GM12878 (cell line): Measurements from ENCODE around the gene PIWIL1. TPM values are rescaled to one million over a fixed set of nuclear protein-coding genes. Genes with fewer than 3 reads are reported as not detected.

Experiments
- ATAC-seq: fragments of 200-7000 bp; cut with Tn5 transposase; 3 replicates; pipeline ENCODE4 v1.9.1; 2020; ENCODE audit warnings: mild to moderate bottlenecking, moderate library complexity
- BruUV-seq: library from RNA; stranded (reverse); fragments of 400-500 nt; replicated peaks from 2 replicates; lab custom pipeline; 2021; lab: Mats Ljungman, UMichigan
- CTCF ChIA-PET: fragments of 300-600 bp; sonication (Branson Sonifier 250); formaldehyde crosslinking; extraction: SDS; loops from one replicate; lab custom pipeline; 2021; ENCODE audit warnings: inconsistent platforms; lab: Yijun Ruan, JAX
- POLR2A ChIA-PET: fragments of 350-600 bp; formaldehyde crosslinking; extraction: SDS; loops from one replicate; lab custom pipeline; 2021; ENCODE audit warnings: inconsistent platforms; lab: Charles Lee
- RAD21 ChIA-PET: fragments of 300-600 bp; sonication (Branson Sonifier 250); formaldehyde crosslinking; loops from one replicate; lab custom pipeline; 2023; ENCODE audit warnings: antibody characterized with exemption; ENCODE audit not compliant: unreplicated experiment; lab: Charles Lee
- SMC1A ChIA-PET: fragments of 300-600 bp; sonication (Branson Sonifier 250); formaldehyde crosslinking; loops from one replicate; lab custom pipeline; 2023; ENCODE audit not compliant: unreplicated experiment, uncharacterized antibody; lab: Charles Lee
- DNase-seq: peaks from one replicate; pipeline ENCODE4 v3.0.0-alpha.2; 2011; ENCODE audit warnings: low read depth, low spot score
- FAIRE-seq: peaks from 3 replicates; lab custom pipeline; 2011; peaks lifted over from hg19 to GRCh38; lab: Jason Lieb, UNC
- H2AFZ ChIP-seq: 2 replicates; pipeline ENCODE4 v1.6.0; 2011; ENCODE audit warnings: low read depth, low read length, control low read depth; ENCODE audit not compliant: control insufficient read depth
- H3K27ac ChIP-seq: 2 replicates; pipeline ENCODE4 v1.5.1; 2011; ENCODE audit warnings: control low read depth; ENCODE audit not compliant: control insufficient read depth, insufficient read depth
- H3K27me3 ChIP-seq, 2 experiments: replicated peaks in 1 of 2; 2 replicates each; pipeline versions ENCODE4 v1.6.0 to v1.6.1; 2011; ENCODE audit warnings: low read length in 1 of 2; ENCODE audit not compliant: control insufficient read depth in 2 of 2, insufficient read depth in 2 of 2
- H3K36me3 ChIP-seq, 2 experiments: 2 replicates each; pipeline ENCODE4 v1.5.1; 2011; ENCODE audit warnings: low read length in 1 of 2; ENCODE audit not compliant: control insufficient read depth in 2 of 2, insufficient read depth in 2 of 2
- H3K4me1 ChIP-seq: 2 replicates; pipeline ENCODE4 v1.6.1; 2011; ENCODE audit warnings: mild to moderate bottlenecking, low read length, moderate library complexity, mixed read lengths; ENCODE audit not compliant: control insufficient read depth, insufficient read depth
- H3K4me2 ChIP-seq: 2 replicates; pipeline ENCODE4 v1.6.0; 2011; ENCODE audit warnings: control low read depth; ENCODE audit not compliant: control insufficient read depth, insufficient read depth
- H3K4me3 ChIP-seq: fragments of 200-600 bp; sonication (generic); 2 replicates; pipeline ENCODE4 v1.5.1; 2016
- H3K79me2 ChIP-seq: 2 replicates; pipeline ENCODE4 v1.6.0; 2011; ENCODE audit warnings: low read length; ENCODE audit not compliant: control insufficient read depth, insufficient read depth
- H3K9ac ChIP-seq: 2 replicates; pipeline ENCODE4 v1.8.0; 2011; ENCODE audit warnings: low read length, control low read depth, mixed read lengths; ENCODE audit not compliant: control insufficient read depth, insufficient read depth
- H3K9me3 ChIP-seq: replicated peaks from 3 replicates; pipeline ENCODE4 v1.5.1; 2011; ENCODE audit warnings: mild to moderate bottlenecking, low read length; ENCODE audit not compliant: control insufficient read depth, insufficient read depth
- H4K20me1 ChIP-seq: 2 replicates; pipeline ENCODE4 v1.6.0; 2011; ENCODE audit not compliant: control insufficient read depth, insufficient read depth
- ATF7 ChIP-seq: fragments of 450-650 bp; IDR thresholded peaks from 2 replicates; pipeline ENCODE4 v1.6.1; 2016; ENCODE audit warnings: low read depth, mild to moderate bottlenecking
- BHLHE40 ChIP-seq, 2 experiments: fragments of 450-650 bp in 1 of 2; IDR thresholded peaks; 2 replicates each; pipeline ENCODE4 v1.6.1; 2011 to 2017; ENCODE audit warnings: low read depth in 2 of 2, borderline replicate concordance in 1 of 2, improper control_type of control experiment in 1 of 2, low read length in 1 of 2, mild to moderate bottlenecking in 1 of 2
- BMI1 ChIP-seq: fragments of 450-650 bp; IDR thresholded peaks from 2 replicates; pipeline ENCODE4 v1.6.1; 2016; ENCODE audit warnings: mild to moderate bottlenecking, moderate library complexity, borderline replicate concordance
- CHD1 ChIP-seq: IDR thresholded peaks from 2 replicates; pipeline ENCODE4 v1.6.1; 2012; ENCODE audit warnings: low read depth, low read length, improper control_type of control experiment
- E2F8 ChIP-seq: fragments of 450-650 bp; IDR thresholded peaks from 2 replicates; pipeline ENCODE4 v1.6.1; 2018; ENCODE audit warnings: mild to moderate bottlenecking, low read depth, moderate library complexity; ENCODE audit not compliant: partially characterized antibody
- GABPA ChIP-seq: IDR thresholded peaks from 2 replicates; pipeline ENCODE4 v1.6.1; 2014; ENCODE audit warnings: antibody characterized with exemption, low read depth, mild to moderate bottlenecking, inconsistent platforms
- HSF1 ChIP-seq: fragments of 150-350 bp; IDR thresholded peaks from 2 replicates; pipeline ENCODE4 v1.6.1; 2014; ENCODE audit warnings: mild to moderate bottlenecking, low read depth, low read length
- LARP7 ChIP-seq: fragments of 450-650 bp; IDR thresholded peaks from 2 replicates; pipeline ENCODE4 v1.6.1; 2017; ENCODE audit warnings: mild to moderate bottlenecking
- MTA3 ChIP-seq: IDR thresholded peaks from 2 replicates; pipeline ENCODE4 v1.6.1; 2012; ENCODE audit warnings: low read length, inconsistent platforms, borderline replicate concordance
- NFYB ChIP-seq: IDR thresholded peaks from 2 replicates; pipeline ENCODE4 v1.6.1; 2011; ENCODE audit warnings: low read depth, mild to moderate bottlenecking, low read length, improper control_type of control experiment, moderate library complexity; ENCODE audit not compliant: insufficient read depth
- PAX5 ChIP-seq: IDR thresholded peaks from 2 replicates; pipeline ENCODE4 v1.6.1; 2011; ENCODE audit warnings: low read depth, low read length, borderline replicate concordance
- PBX3 ChIP-seq: IDR thresholded peaks from 2 replicates; pipeline ENCODE4 v1.6.1; 2011; ENCODE audit warnings: mild to moderate bottlenecking, low read depth, low read length, moderate library complexity; ENCODE audit not compliant: insufficient replicate concordance
- POU2F2 ChIP-seq: IDR thresholded peaks from 3 replicates; pipeline ENCODE4 v1.6.1; 2011; ENCODE audit warnings: low read depth, mild to moderate bottlenecking, low read length, borderline replicate concordance
- TAF1 ChIP-seq: IDR thresholded peaks from 2 replicates; pipeline ENCODE4 v1.6.1; 2011; ENCODE audit warnings: mild to moderate bottlenecking, low read depth, low read length, borderline replicate concordance
- TCF7 ChIP-seq: IDR thresholded peaks from 2 replicates; pipeline ENCODE4 v1.6.1; 2014; ENCODE audit warnings: antibody characterized with exemption, borderline replicate concordance
- USF1 ChIP-seq: IDR thresholded peaks from 2 replicates; pipeline ENCODE4 v1.6.1; 2011; ENCODE audit warnings: borderline replicate concordance, low read depth, mild to moderate bottlenecking, moderate library complexity, mixed read lengths, low read length; ENCODE audit not compliant: insufficient read depth; ENCODE audit errors: extremely low read length
- WGBS: methylation state at CpG from one replicate; pipeline ENCODE4 v1.1.6; 2016; ENCODE audit warnings: low lambda C conversion rate; ENCODE audit not compliant: insufficient replicate concordance, insufficient coverage; ENCODE audit errors: missing lambda C conversion rate; 5-methylcytosine and 5-hydroxymethylcytosine counted together
- in situ Hi-C: fragments of 300-500 bp; cut with MboI; formaldehyde crosslinking; loops from 9 replicates; pipeline ENCODE4 v1.14.3; 2018; ENCODE audit warnings: mixed read lengths
- intact Hi-C: fragments of 100-400 bp; cut with micrococcal nuclease; formaldehyde crosslinking; loops from one replicate; pipeline ENCODE4 v1.14.2; 2022; ENCODE audit not compliant: unreplicated experiment
- polyA plus RNA-seq, 11 experiments: library from polyadenylated mRNA; depleted of rRNA in 4 of 11; unstranded in 6 of 11; stranded (reverse) in 5 of 11; fragments of >200 nt; fragmentation: Nextera tagmentation in 4 of 11; fragmentation: Illumina TruSeq in 1 of 11; extraction: Ambion mirVana in 4 of 11; extraction: Trizol in 1 of 11; gene quantifications; 1 replicate in 1 of 11; 2 replicates in 10 of 11; pipeline versions ENCODE4 v1.2.1 to v1.2.3, GENCODE V29; 2011 to 2016; ENCODE audit warnings: inconsistent platforms in 2 of 11, missing spikeins in 2 of 11, low read depth in 1 of 11
- total RNA-seq, 4 experiments: library from RNA; depleted of rRNA in 3 of 4; stranded (reverse); fragments of >200 nt in 3 of 4; fragmentation: Illumina TruSeq in 1 of 4; extraction: Trizol in 1 of 4; gene quantifications; 2 replicates each; pipeline versions ENCODE4 v1.2.1 to v1.2.3, GENCODE V29; 2013 to 2021

The PIWIL1 gene
- total and polyA plus RNA-seq, 10 of the 15 experiments (the other 5 are each of a cell fraction or from before 2014, with no cell fraction given), result not detected

GRCh38 chr12:130322263-130322662, 15.4 kb upstream of the PIWIL1 start:
- FAIRE-seq (no peak), DNase-seq (no peak), ATAC-seq (no peak)
- intact Hi-C loops (no loop called here), in situ Hi-C loops (no loop called here)
- WGBS, result 5% methylated on average over 3 of the region's 3 CpGs
- RAD21 ChIA-PET, result no interaction called here
- Histone ChIP-seq H3K4me2 (no peak overlapping the region), H4K20me1 (no peaks in the 10 kb centered on the region), H3K4me1 (no peaks in the 10 kb centered on the region), H3K36me3 (no peaks in the 10 kb centered on the region), H2AFZ (no peak overlapping the region), H3K9me3 (no peaks in the 10 kb centered on the region), H3K27ac (no peak overlapping the region), H3K4me3 (no peak overlapping the region), H3K9ac (no peak overlapping the region), H3K27me3 (no peaks in the 10 kb centered on the region), H3K79me2 (no peaks in the 10 kb centered on the region)
- no TSS peak for BruUV-seq
- CTCF ChIA-PET, result no interaction called here
- SMC1A ChIA-PET, result no interaction called here
- POLR2A ChIA-PET, result no interaction called here
- TF ChIP-seq ATF7 (no peak), HSF1 (no peak), PBX3 (no peak), POU2F2 (no peak), TCF7 (no peak), TAF1 (no peak), GABPA (no peak), BMI1 (no peak), CHD1 (no peak), LARP7 (no peak), E2F8 (no peak), PAX5 (no peak), MTA3 (no peak), BHLHE40 (IDR thresholded peaks at IDR 0.05; ENCODE audit: borderline replicate concordance in 1 of 2, low read depth in 2 of 2, low read length in 1 of 2) (no peak), NFYB (no peak), USF1 (no peak)
